HG02870 (cell line): ENCODE measurements around the gene WDFY4.

ENCODE experiments used
- ATAC-seq: cut with Tn5 transposase; IDR thresholded peaks from one replicate; pipeline ENCODE4 v1.9.1; 2021; ENCODE audit warnings: mild to moderate bottlenecking, moderate library complexity; ENCODE audit not compliant: unreplicated experiment

WDFY4 gene

DNA sequence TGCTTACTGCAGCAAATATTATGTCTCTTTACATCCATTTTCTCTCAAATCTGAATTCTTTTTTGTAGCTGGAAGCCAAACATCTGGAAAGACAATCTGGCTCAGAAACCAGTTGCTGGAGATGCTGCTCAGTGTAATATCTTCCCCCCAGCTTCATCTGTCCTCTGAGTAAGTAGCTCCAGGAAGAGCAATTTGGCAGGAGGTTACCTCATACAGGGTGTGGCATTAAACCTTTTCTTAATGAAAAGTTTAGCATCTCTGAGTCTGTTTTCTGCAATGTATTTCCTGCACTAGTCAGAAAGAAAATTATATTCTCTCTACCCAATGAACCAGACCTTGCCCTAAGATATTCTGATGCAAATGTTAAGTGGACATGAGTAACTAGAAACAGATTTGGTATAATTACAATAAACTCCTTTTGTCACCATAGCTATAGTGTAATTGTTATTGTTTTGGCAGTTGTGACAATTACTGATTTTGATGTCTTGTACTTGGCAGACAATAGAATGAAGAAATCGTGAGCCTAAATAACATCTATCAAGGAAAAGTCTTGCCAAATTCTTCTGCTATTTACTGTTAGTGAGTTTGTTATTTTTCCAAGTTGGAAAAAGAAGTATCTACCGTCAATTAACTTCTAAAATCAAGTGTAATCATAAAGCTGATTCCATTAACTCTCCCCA is 123.3 kb downstream of the WDFY4 start:
- no peak for ATAC-seq

DNA sequence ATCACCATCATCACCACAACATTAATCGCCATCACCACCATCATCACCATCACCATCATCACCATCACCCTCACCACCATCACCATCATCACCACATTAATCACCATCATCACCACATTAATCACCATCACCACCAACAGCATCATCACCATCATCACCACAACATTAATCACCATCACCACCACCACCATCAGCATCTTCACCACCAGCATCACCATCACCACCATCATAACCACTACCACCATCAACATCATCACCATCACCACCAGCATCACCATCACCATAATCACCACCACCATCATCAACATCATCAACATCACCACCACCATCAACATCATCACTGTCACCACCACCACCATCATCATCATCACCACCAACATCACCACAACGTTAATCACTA is 124.6 kb downstream of the WDFY4 start:
- no peak for ATAC-seq

DNA sequence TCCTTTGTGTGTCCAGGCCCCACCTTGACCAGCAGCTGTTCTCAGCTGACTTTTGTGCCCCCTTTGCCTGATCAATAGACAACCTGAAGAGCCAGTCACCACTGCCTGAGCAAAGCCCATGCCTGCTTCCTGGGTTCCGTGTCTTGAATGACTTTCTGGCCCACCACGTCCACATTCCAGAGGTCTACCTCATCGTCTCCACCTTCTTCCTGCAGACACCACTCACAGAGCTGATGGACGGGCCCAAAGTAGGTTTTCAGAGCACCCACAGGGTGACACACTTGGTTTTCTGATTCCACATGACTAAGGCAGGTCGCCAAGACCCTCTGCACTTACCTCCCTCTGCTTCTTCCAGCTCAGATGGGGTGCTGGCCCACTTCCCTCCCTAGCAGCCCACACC is 126.8 kb downstream of the WDFY4 start:
- ATAC-seq = no peak

DNA sequence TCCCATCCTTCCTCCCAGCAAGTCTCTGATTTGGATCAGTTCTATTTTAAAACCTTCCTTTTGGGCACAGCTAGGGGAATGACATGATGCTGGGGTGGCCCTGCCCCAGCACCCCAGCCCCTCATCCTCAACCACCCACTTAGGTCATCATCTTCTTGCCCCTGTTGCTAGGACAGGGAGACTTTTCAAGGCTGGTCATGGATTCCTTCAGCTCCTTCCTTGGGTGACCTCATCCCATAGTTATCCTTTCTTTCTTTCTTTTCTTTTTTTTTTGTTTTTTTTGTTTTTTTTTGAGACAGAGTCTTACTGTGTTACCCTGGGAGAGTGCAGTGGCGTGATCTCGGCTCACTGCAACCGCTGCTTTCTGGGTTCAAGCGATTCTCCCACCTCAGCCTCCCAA is 127.2 kb downstream of the WDFY4 start:
- ATAC-seq = no peak

DNA sequence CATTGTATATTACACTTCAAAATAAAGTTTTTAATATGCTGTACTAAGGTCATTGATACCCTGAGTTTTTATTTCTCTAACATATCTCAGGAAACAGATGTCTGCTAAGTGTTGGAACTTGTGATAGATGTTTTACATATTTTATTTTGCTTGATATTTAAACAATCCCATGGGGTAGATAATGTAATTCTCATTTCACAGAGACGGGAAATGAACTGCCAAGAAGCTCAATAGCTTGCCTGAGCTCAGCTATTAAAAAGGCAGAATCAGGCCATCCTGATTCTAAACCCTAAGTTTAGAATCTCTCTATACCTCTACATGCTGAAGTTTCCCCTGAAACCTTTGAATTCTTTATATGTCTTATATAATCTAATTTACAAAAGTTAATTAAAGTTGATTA is 128.6 kb downstream of the WDFY4 start:
- no peak for ATAC-seq

DNA sequence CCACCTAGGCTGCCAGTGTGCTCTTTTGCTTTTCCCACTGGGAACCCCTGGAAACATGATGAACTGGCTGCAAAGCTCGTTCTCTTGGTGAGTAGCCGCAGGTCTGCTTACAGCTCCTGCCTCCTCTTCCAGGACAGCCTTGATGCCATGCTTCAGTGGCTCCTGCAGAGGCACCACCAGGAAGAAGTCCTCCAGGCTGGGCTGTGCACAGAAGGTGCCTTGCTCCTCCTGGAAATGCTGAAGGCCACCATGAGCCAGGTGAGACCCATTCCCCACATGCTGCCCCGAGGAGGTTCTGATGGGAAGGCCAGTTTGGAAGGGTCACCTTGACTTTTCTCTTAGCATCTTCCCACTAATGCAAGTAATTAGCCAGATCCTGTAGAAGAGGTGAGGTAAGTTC is 129.2 kb downstream of the WDFY4 start:
- ATAC-seq = no peak

DNA sequence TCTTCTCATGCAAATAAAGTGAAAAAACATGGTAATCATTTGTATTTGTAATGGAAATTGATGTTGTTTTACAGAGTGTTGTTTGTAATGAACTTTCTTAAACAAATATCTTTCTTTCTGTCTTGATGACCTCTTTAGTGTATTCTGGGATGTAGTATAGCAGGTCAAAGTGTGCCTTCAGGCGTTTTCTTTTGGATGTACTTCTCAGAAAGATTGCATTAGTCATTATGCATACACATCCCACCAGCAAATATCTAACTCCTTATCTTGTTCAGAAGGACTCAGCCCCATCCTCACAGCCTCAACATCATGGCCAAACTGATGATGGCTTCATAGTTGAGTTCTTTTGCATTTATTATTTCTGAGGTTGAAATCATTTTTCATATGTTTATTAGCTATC is 130.3 kb downstream of the WDFY4 start:
- no peak for ATAC-seq

DNA sequence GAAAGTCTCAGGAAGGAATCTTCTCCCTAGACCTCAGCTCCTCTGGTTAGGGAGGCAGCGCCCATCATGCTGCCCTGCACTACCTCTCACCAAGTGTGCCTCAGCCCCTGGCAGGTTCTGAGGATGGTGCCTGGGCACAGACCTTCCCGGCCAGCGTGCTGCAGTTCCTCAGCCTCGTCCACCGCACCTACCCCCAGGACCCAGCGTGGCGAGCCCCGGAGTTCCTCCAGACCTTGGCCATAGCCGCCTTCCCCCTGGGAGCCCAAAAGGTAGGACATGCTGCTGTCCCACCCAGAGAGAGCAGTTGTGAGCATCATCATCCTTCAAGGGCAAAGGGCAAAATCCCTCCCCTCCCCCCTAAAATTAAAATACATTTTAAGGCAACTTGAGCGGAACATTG is 132.5 kb downstream of the WDFY4 start:
- no peak for ATAC-seq

DNA sequence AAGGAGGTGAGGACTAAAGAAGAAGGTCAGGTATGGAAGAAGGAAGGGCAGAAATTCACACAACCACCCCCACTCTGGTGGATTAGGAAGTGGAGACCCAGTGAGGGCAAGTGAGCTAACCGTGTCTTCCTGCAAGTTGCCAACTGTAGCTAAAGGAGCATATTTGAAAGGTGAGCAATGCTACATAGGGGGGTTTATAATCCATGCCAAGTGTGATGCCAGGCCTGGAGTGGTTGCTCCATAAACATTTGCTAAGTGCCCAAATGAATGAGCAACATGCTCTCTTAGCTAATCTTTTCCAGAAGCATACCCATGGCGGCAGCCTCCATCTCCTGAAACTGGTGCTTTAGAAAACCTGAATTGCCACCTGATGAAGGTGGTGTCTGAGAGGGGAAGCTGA is 133.4 kb downstream of the WDFY4 start:
- no peak for ATAC-seq

DNA sequence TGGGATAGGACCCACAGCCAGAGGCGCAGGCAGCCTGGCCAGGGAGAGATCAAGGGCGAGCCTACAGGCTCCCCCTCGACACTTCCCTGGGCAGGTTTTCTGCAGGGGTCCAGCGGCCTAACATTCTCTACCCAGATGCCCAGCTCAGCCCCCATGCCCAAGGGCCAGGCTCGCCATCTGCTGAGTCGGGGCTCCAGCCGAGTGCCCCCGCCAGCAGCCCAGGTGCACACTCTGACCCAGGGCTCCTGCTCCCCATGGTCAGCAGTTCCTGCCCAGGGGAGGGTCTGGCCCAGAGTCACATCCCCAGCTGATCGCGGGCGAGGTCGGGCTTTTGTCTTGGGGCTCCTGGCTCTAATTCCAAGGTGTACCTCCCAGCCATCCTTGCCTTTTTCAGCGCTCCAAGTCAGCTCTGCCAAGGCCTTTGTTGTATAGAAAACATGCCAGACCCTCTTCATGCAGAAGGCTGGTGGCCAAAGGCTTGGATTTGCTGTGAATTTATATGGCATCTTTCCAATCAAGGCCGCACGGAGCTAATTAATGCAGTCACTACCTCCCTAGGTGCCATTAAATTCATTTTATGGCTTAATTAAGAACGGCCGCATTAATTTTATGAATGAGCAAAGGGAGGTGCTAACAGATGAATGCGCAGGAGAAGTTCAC is 134.3 kb downstream of the WDFY4 start:
- no peak for ATAC-seq

DNA sequence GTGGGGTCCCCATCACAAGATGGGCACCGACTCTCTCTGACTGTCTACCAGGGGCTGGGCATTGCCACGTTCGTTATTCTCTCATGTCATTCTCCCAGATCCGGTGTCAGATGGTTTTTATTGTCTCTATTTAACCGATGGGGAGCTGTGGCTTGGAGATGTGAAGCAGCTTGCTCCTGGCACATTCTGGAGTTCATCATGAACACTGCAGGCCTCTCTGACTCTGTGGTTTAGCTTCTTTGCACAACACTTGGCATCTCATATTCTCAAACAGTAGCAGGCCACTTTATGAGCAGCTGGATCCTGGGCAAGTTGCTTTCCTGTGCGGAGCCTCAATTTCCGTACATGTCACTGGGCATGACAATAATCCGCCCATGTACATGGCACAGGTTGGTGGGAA is 135.1 kb downstream of the WDFY4 start:
- no peak for ATAC-seq

DNA sequence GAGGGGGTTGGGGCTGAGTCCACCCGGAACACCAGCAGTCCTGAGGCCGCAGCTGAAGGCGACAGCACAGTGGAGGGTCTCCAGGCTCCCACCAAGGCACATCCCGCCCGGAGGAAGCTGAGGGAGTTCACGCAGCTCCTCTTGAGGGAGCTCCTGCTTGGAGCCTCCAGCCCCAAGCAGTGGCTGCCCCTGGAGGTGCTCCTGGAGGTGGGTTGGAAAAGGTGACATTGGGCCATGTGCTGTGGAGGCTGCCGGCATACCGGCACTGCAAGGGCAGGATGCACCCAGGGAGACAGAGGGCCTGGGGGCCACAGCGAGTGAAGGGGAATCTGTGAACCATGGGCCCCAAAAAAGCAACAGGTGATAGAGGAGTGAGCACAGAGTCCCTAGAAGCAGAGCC is 135.6 kb downstream of the WDFY4 start:
- no peak for ATAC-seq

DNA sequence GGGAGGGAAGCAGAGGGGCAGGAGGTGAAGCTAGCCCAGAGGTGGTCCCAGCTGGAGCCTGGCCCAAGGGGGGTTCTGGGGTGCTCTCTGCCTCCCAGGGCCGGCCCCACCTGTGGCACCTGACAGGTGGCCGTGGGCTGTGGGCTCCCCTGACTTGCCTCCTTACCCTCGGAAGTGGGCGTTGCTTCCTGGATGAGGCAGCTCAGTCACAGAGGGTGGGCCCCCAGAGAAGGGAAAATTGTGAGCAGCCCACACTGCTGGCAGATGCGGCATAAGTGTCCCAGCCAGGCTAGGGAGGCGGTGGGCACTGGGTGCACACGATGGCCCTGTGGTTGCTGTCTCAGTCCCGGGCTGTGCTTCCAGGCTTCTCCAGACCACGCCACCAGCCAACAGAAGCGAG is 136.0 kb downstream of the WDFY4 start:
- no peak for ATAC-seq

DNA sequence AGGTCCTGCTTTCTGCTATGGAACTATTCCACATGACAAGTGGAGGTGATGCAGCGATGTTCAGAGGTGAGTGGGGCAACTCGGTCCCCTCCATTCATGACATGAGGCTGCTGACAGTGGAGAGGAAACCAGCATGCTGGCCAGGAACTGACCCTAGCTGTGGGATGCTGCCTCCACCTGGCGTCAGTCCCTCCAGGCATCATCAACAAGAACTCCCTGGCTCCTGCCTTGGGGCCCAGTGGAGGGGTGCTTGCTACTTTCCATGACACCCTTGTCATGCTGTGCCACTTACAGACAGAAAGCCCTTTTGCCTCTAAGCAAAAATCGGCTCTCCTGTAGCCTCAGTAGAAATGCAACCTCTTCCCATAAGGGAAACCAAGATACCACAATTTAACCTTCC is 136.4 kb downstream of the WDFY4 start:
- ATAC-seq = no peak

DNA sequence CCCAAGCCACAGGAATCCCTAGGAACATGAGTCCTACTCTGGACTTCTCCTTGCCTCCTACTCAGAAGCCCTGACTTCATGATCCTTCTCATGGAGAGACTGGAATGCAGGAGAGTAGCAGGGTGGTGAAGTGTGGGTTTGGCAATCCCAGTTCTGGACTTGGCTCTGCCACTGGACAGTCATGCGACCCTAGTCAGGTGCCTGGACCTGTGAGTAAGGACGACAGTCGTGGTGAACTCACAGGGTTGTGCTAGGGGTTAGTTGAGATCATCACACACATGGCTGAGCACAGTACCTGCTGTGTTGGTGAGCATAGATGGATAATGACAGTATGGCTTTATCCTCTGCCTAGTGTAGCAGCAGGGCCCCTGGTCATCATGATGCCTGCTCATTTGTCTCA is 137.0 kb downstream of the WDFY4 start:
- ATAC-seq = no peak

DNA sequence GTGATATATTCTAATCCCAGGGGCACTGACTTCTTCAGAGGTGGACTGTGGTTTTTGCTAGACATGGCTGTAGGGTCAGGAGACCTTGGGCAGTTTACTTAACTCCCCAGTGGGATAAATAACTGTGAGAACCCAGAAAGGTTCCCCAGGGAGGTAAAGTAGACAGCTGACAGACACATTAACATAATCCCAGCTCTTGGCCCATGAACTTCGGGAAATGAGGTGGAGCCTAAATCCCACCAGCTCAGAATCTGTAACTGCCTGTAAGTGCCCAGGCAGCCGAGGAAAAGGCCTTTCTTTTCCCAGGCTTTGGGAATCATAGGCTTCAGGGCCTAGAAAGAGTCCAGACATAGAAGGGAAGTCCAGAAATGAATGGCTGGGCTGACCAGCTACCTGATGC is 149.0 kb downstream of the WDFY4 start:
- ATAC-seq = no peak

DNA sequence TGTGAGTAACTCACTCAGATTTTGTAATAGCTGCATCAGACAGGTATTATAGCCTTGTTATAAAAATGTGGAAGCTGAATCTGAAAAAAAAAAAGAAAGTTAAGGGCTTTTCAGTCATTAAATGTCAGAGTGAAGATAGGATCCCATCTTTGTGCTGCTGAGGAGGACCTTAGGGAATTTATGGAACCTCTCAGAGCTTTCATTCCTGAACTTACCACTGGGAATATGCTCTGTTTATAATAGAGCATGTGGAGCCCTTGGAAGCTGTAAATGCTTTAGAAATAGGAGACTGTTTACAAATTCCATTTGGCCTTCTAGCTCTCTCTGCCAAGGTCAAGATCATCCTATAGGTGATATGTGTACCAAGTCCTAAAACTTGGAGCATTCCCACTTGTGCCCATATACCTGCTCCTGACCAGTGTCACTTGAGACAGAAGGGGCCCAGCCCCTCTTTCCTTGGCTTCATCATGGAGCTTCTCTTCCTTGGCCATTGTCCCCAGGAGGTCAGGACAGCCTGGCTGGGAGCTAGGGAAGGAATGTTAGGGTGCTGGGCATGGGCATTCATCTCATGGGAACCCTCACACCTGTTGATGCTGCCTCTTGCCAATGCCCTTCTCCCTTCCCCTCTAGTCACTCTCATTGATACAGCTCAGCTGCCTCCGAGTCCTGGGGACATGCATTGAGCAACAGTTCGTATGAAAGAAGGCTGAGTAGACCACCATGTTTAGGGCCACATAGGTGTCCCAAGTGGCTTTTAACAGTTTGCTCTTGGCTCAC is 149.7 kb downstream of the WDFY4 start:
- no peak for ATAC-seq

DNA sequence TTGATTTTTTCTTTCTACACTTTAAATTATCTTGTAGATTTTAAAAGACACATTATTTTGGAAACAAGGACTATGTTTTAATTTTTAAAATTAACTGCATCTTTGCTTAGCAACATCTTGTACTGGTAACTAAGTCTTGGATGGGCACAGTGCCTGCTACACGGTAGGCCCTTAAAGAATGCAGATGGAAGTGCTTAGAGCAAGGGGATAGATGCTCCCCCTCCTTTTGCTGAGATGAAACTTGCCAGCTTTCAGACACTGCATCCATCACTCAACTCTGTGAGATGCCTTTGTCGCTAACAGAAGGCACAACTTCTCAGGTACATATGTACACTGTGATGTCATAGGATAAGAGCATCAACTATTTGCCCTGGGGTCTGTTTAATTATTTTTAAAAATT is 151.1 kb downstream of the WDFY4 start:
- no peak for ATAC-seq

DNA sequence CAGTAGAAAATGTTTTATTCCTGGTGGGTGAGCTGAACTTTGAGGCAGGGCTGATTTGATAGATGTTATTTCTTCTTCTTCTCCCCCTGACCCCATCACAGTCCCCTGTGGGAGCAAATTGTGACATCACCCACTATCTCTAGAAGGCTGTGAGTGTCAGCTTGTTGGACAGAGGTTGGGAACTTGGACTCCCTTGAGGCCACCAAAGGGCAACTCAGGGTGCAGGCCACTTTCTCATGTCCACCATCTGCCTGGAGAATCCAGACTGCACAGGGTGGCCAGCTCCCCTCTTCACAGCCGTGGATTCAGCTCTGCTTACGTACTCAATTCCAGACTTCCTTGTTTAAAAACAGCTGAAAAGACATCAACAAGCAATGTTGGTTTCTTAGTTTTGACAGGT is 151.9 kb downstream of the WDFY4 start:
- no peak for ATAC-seq

DNA sequence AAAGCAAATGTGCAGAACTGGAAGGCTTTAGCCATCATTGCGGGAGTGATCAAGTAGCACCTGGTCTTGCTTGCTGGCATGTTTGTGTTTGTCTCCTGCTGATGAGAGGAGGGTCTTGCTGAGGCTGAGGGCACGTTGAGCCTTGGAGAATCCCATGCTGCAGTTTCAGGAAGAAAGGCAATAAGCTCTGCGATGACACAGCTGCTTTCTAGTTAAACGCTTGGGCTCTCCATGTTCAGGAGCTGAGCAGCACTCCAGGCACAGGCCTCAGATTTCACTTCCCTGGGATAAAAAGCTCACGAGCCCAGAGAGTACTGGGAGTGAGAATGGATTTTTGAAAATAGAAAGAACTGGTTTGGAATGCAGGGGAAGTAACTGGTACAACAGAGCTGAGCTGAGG is 154.2 kb downstream of the WDFY4 start:
- no peak for ATAC-seq

DNA sequence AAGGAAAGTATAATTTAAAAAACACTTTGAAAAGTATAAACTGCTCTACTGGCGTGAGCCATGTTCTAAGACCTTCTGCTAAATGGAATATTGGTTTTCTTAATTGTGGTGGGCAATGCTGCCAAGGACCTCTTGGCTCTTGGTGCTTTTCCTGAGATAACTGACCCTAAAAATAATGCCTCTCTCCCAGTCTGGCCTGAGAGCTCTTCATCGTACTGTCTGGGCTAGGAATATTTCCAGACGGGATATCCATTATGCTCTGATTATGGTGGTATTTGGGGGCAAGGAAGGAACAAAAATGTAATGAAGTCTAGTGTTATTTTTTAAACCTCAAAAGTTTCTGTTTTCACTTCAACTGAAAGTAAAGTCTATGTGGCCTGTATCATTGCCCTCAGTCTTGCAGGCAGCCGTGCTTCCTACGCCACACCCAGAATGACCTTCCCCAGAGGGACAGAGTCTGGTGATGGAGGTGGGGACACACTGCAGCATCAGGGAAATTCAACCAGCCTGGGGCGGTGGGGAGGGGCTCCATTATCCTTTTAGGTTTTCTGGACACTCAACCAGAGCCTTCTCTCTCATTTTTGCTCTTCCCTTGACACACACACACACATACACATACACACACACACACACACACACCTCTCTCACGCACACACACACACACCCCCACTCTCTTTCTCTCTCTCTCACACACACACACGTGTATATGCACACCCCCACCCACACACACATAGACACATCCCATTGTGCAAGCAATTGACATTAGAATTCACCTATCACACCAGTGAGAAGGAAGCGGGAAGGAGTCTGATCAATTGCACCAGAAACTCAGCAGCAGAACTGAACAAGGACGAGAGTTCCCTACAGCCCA is 155.4 kb downstream of the WDFY4 start:
- no peak for ATAC-seq
